Endothelial cell of umbilical vein (primary cell): ENCODE data around the gene CCDC12. TPM values are rescaled to one million over a fixed set of nuclear protein-coding genes. Genes with fewer than 3 reads are reported as not detected.

Experiments used
- BruUV-seq: library from RNA; stranded (reverse); fragments of 400-500 nt; replicated peaks from 2 replicates; lab custom pipeline; 2021; lab: Mats Ljungman, UMichigan
- CTCF ChIA-PET: fragments of 300-600, 350-600 bp; sonication (Branson Sonifier 250); formaldehyde crosslinking; loops from one replicate; lab custom pipeline; 2021; ENCODE audit warnings: antibody characterized with exemption, inconsistent platforms; lab: Charles Lee
- POLR2A ChIA-PET: fragments of 300-600, 350-600 bp; sonication (Branson Sonifier 250); formaldehyde crosslinking; loops from one replicate; lab custom pipeline; 2021; ENCODE audit warnings: antibody characterized with exemption, inconsistent platforms; lab: Charles Lee
- DNase-seq: peaks from one replicate; pipeline ENCODE4 v3.0.0-alpha.2; 2011; ENCODE audit warnings: low read depth, low spot score
- FAIRE-seq: peaks from 2 replicates; lab custom pipeline; 2011; peaks lifted over from hg19 to GRCh38; lab: Jason Lieb, UNC
- H2AFZ ChIP-seq: 2 replicates; pipeline ENCODE4 v1.6.0; 2012; ENCODE audit warnings: low read depth, low read length, control low read depth, inconsistent platforms
- H3K27ac ChIP-seq: 2 replicates; pipeline ENCODE4 v1.5.1; 2011; ENCODE audit warnings: low read depth, mild to moderate bottlenecking, control low read depth, low read length, moderate library complexity; ENCODE audit not compliant: insufficient read depth
- H3K27me3 ChIP-seq, 2 experiments: 2 replicates each; pipeline versions ENCODE4 v1.6.0 to v1.6.1; 2011; ENCODE audit warnings: low read length in 2 of 2, mixed read lengths in 1 of 2; ENCODE audit not compliant: control insufficient read depth in 2 of 2, insufficient read depth in 2 of 2
- H3K36me3 ChIP-seq, 2 experiments: 2 replicates in 1 of 2; 3 replicates in 1 of 2; pipeline ENCODE4 v1.5.1; 2011; ENCODE audit warnings: low read length in 2 of 2, mild to moderate bottlenecking in 1 of 2, moderate library complexity in 1 of 2; ENCODE audit not compliant: control insufficient read depth in 2 of 2, insufficient read depth in 2 of 2; ENCODE audit errors: extremely low read depth in 1 of 2
- H3K4me1 ChIP-seq: 3 replicates; pipeline ENCODE4 v1.5.1; 2011; ENCODE audit warnings: mild to moderate bottlenecking, low read length; ENCODE audit not compliant: control insufficient read depth, insufficient read depth; ENCODE audit errors: extremely low read depth
- H3K4me2 ChIP-seq: 2 replicates; pipeline ENCODE4 v1.6.1; 2011; ENCODE audit warnings: low read length, control low read depth, mixed read lengths; ENCODE audit not compliant: insufficient read depth
- H3K4me3 ChIP-seq, 3 experiments: fragments of 200-600 bp in 1 of 3; sonication (generic), shearing (Covaris generic) in 1 of 3; replicated peaks in 1 of 3; 2 replicates each; pipeline ENCODE4 v1.5.1; 2011 to 2016; ENCODE audit warnings: control low read depth in 3 of 3, low read length in 3 of 3, mild to moderate bottlenecking in 2 of 3, inconsistent platforms in 1 of 3, low read depth in 1 of 3, moderate library complexity in 1 of 3; ENCODE audit not compliant: insufficient read depth in 1 of 3
- H3K79me2 ChIP-seq: 2 replicates; pipeline ENCODE4 v1.6.0; 2012; ENCODE audit warnings: low read length, inconsistent platforms; ENCODE audit not compliant: control insufficient read depth, insufficient read depth
- H3K9ac ChIP-seq: replicated peaks from 2 replicates; pipeline ENCODE3; 2011; ENCODE audit warnings: low read length, control low read depth; ENCODE audit not compliant: insufficient read depth; ENCODE audit errors: extremely low read depth
- H3K9me1 ChIP-seq: replicated peaks from 3 replicates; pipeline ENCODE4 v1.6.0; 2011; ENCODE audit warnings: mild to moderate bottlenecking, low read length; ENCODE audit not compliant: control insufficient read depth, insufficient read depth; ENCODE audit errors: extremely low read depth
- H3K9me3 ChIP-seq: replicated peaks from 2 replicates; pipeline ENCODE4 v1.5.1; 2012; ENCODE audit warnings: low read length, inconsistent platforms; ENCODE audit not compliant: control insufficient read depth, insufficient read depth
- H4K20me1 ChIP-seq: replicated peaks from 2 replicates; pipeline ENCODE3; 2011; ENCODE audit warnings: mild to moderate bottlenecking, low read length; ENCODE audit not compliant: control insufficient read depth, insufficient read depth; ENCODE audit errors: extremely low read depth
- CTCF ChIP-seq, 2 donors: IDR thresholded peaks; 1 replicate in 1 of 2; 2 replicates in 1 of 2; pipeline ENCODE4 v1.5.1; 2011; ENCODE audit warnings: low read length in 2 of 2, mild to moderate bottlenecking in 2 of 2, moderate library complexity in 2 of 2, control low read depth in 1 of 2, inconsistent platforms in 1 of 2, low read depth in 1 of 2; ENCODE audit not compliant: insufficient read depth in 1 of 2; ENCODE audit errors: extremely low read depth in 1 of 2
- EZH2 ChIP-seq: IDR thresholded peaks from 2 replicates; pipeline ENCODE4 v1.6.1; 2012; ENCODE audit warnings: borderline replicate concordance, low read depth, mild to moderate bottlenecking, moderate library complexity, low read length, inconsistent platforms; ENCODE audit not compliant: severe bottlenecking
- FOS ChIP-seq: IDR thresholded peaks from 2 replicates; pipeline ENCODE4 v1.6.1; 2011; ENCODE audit warnings: mild to moderate bottlenecking, low read length, moderate library complexity, borderline replicate concordance; ENCODE audit not compliant: insufficient read depth
- GATA2 ChIP-seq: IDR thresholded peaks from 2 replicates; pipeline ENCODE4 v1.7.0; 2011; ENCODE audit warnings: low read depth, mild to moderate bottlenecking, moderate library complexity, mixed read lengths, low read length; ENCODE audit not compliant: insufficient read length, insufficient read depth
- JUN ChIP-seq: IDR thresholded peaks from 2 replicates; pipeline ENCODE4 v1.6.1; 2011; ENCODE audit warnings: borderline replicate concordance, low read depth; ENCODE audit not compliant: insufficient read length, insufficient read depth
- MAX ChIP-seq: IDR thresholded peaks from 2 replicates; pipeline ENCODE4 v1.6.1; 2011; ENCODE audit not compliant: insufficient read depth, insufficient read length
- MYC ChIP-seq: IDR thresholded peaks from one replicate; pipeline ENCODE4 v1.6.1; 2011; ENCODE audit warnings: mild to moderate bottlenecking, low read depth, low read length
- POLR2A ChIP-seq: IDR thresholded peaks from 2 replicates; pipeline ENCODE4 v1.6.1; 2012; ENCODE audit warnings: low read depth, mild to moderate bottlenecking, control low read depth, low read length
- POLR2AphosphoS5 ChIP-seq: IDR thresholded peaks from 2 replicates; pipeline ENCODE4 v1.6.1; 2012; ENCODE audit warnings: low read depth, mild to moderate bottlenecking, control low read depth, low read length, moderate library complexity; ENCODE audit not compliant: insufficient read depth
- dilution Hi-C: fragments of 300-500 bp; cut with MboI; formaldehyde crosslinking; loops from one replicate; pipeline ENCODE4 v1.15.0; 2019; ENCODE audit warnings: low sequenced_read_pairs; ENCODE audit not compliant: extremely low pct_ligation_motif_present
- intact Hi-C: fragments of 100-400 bp; cut with micrococcal nuclease; formaldehyde crosslinking; loops from one replicate; pipeline ENCODE4 v1.10.0; 2022
- polyA plus RNA-seq, 4 experiments: library from polyadenylated mRNA; depleted of rRNA in 3 of 4; stranded (reverse) in 3 of 4; unstranded in 1 of 4; fragments of >200 nt; gene quantifications; 2 replicates each; pipeline versions ENCODE4 v1.2.1 to v1.2.3, GENCODE V29; 2011 to 2012; ENCODE audit warnings: missing spikeins in 1 of 4
- total RNA-seq: library from RNA; stranded (reverse); gene quantifications from 2 replicates; pipeline ENCODE4 v1.2.3, GENCODE V29; 2021

CCDC12 gene
- total and polyA plus RNA-seq, 2 donors (not counting 3 experiments of a cell fraction or from before 2014, with no cell fraction given) = 35.1 to 50.5 TPM

GRCh38 chr3:46884929-46885328 lies 91.6 kb downstream of the CCDC12 start:
- DNase-seq = no peak
- Histone ChIP-seq H3K4me3 (no peak overlapping the region), H2AFZ (no peak overlapping the region), H3K9ac (no peak overlapping the region), H3K9me1 (no peaks in the 10 kb centered on the region), H3K27ac (no peak overlapping the region), H3K9me3 (no peaks in the 10 kb centered on the region), H3K4me2 (no peak overlapping the region), H3K4me1 (no peaks in the 10 kb centered on the region), H3K79me2 (no peaks in the 10 kb centered on the region), H4K20me1 (no peaks in the 10 kb centered on the region), H3K27me3 (peaks cover 32 to 43% of the 10 kb centered on the region in 2 experiments), H3K36me3 (no peaks in the 10 kb centered on the region)
- dilution Hi-C loops = no loop called here
- no TSS peak for BruUV-seq
- intact Hi-C loops = no loop called here
- FAIRE-seq = no peak
- ChIA-PET POLR2A (no interaction called here), CTCF (interaction anchor here (1.4 to 4.2 kb wide), 2 partner anchors 10 to 179 kb away, joined by 4 to 19 read pairs; no protein-coding TSS in a partner anchor)
- no peak for TF ChIP-seq POLR2A

GRCh38 chr3:46884427-46884826 lies 92.1 kb downstream of the CCDC12 start:
- no peak for FAIRE-seq
- no peaks in the 10 kb centered on the region for H3K4me1 ChIP-seq
- H3K27me3 ChIP-seq = peaks cover 32 to 44% of the 10 kb centered on the region in 2 experiments
- TF ChIP-seq EZH2 (no peak), MAX (no peak), FOS (no peak), GATA2 (no peak), MYC (no peak), POLR2A (no peak), JUN (no peak), POLR2AphosphoS5 (no peak), CTCF (IDR thresholded peaks at IDR 0.05; ENCODE audit: extremely low read depth in 1 of 2, insufficient read depth in 1 of 2, low read depth in 1 of 2, low read length in 2 of 2) (no peak)
- no peak overlapping the region for H3K9ac ChIP-seq
- intact Hi-C loops (no loop called here), dilution Hi-C loops (no loop called here)
- no peaks in the 10 kb centered on the region for H4K20me1 ChIP-seq
- H2AFZ ChIP-seq = no peak overlapping the region
- ChIA-PET POLR2A (no interaction called here), CTCF (interaction anchor here (1.4 to 4.2 kb wide), 2 partner anchors 10 to 179 kb away, joined by 4 to 19 read pairs; no protein-coding TSS in a partner anchor)
- H3K4me2 ChIP-seq = no peak overlapping the region
- no peaks in the 10 kb centered on the region for H3K79me2 ChIP-seq
- H3K36me3 ChIP-seq = no peaks in the 10 kb centered on the region
- no peak for DNase-seq
- no peak overlapping the region for H3K27ac ChIP-seq
- no peaks in the 10 kb centered on the region for H3K9me1 ChIP-seq
- H3K9me3 ChIP-seq = no peaks in the 10 kb centered on the region
- no peak overlapping the region for H3K4me3 ChIP-seq
- BruUV-seq = no TSS peak
